Measurements from ENCODE around the gene CRYGB.

The CRYGB gene

DNA sequence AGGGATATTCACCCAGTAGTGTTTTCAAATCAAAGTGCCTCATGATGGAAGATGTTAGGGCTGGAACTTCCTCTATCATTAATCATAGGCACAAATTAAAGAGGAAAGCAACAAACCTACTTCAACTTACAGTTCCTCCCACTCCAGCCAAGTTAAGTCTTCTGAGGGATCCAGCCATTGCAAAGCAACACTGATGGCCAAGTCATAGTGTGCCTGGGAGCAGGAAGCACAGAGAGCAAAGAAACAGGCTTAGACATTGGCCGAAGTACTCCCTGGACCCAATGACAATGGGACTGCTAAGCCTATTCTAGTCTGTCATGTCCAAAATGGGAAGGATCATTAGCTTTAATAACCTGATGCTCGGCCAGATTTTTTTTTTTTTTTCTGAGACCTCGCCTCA is 36.9 kb upstream of the CRYGB start:
- TF ChIP-seq, protein P1, sequence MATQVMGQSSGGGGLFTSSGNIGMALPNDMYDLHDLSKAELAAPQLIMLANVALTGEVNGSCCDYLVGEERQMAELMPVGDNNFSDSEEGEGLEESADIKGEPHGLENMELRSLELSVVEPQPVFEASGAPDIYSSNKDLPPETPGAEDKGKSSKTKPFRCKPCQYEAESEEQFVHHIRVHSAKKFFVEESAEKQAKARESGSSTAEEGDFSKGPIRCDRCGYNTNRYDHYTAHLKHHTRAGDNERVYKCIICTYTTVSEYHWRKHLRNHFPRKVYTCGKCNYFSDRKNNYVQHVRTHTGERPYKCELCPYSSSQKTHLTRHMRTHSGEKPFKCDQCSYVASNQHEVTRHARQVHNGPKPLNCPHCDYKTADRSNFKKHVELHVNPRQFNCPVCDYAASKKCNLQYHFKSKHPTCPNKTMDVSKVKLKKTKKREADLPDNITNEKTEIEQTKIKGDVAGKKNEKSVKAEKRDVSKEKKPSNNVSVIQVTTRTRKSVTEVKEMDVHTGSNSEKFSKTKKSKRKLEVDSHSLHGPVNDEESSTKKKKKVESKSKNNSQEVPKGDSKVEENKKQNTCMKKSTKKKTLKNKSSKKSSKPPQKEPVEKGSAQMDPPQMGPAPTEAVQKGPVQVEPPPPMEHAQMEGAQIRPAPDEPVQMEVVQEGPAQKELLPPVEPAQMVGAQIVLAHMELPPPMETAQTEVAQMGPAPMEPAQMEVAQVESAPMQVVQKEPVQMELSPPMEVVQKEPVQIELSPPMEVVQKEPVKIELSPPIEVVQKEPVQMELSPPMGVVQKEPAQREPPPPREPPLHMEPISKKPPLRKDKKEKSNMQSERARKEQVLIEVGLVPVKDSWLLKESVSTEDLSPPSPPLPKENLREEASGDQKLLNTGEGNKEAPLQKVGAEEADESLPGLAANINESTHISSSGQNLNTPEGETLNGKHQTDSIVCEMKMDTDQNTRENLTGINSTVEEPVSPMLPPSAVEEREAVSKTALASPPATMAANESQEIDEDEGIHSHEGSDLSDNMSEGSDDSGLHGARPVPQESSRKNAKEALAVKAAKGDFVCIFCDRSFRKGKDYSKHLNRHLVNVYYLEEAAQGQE (IDR thresholded peaks at IDR 0.05; ENCODE audit: insufficient read depth in 1 of 2, low read depth in 2 of 2, low read length in 2 of 2) = no peak
- TF ChIP-seq TAF1 (IDR thresholded peaks at IDR 0.05; ENCODE audit: borderline replicate concordance, insufficient read depth, low read length) (no peak), POLR2AphosphoS5 (IDR thresholded peaks at IDR 0.05; ENCODE audit: low read depth, low read length) (no peak), FOXP2 (optimal IDR thresholded peaks at IDR 0.05; ENCODE audit: borderline replicate concordance, extremely low read depth, extremely low read length, insufficient read depth) (no peak), SIN3A (IDR thresholded peaks at IDR 0.05; ENCODE audit: borderline replicate concordance, insufficient read depth, low read length) (no peak)

- TF ChIP-seq, protein P1 (IDR thresholded peaks at IDR 0.05; ENCODE audit: insufficient read depth in 1 of 2, low read depth in 2 of 2, low read length in 2 of 2) = no peak
- TF ChIP-seq FOXP2 (optimal IDR thresholded peaks at IDR 0.05; ENCODE audit: borderline replicate concordance, extremely low read depth, extremely low read length, insufficient read depth) (no peak), TAF1 (IDR thresholded peaks at IDR 0.05; ENCODE audit: borderline replicate concordance, insufficient read depth, low read length) (no peak), SIN3A (IDR thresholded peaks at IDR 0.05; ENCODE audit: borderline replicate concordance, insufficient read depth, low read length) (no peak), POLR2AphosphoS5 (IDR thresholded peaks at IDR 0.05; ENCODE audit: low read depth, low read length) (no peak)
These were observed 33.2 kb upstream of the CRYGB start for GRCh38 chr2:208179028-208179609.

- no peak for TF ChIP-seq POLR2AphosphoS5 (IDR thresholded peaks at IDR 0.05; ENCODE audit: low read depth, low read length)
- no peak for TF ChIP-seq TAF1 (IDR thresholded peaks at IDR 0.05; ENCODE audit: borderline replicate concordance, insufficient read depth, low read length)
- TF ChIP-seq FOXP2 (optimal IDR thresholded peaks at IDR 0.05; ENCODE audit: borderline replicate concordance, extremely low read depth, extremely low read length, insufficient read depth) = no peak
- no peak for TF ChIP-seq SIN3A (IDR thresholded peaks at IDR 0.05; ENCODE audit: borderline replicate concordance, insufficient read depth, low read length)
- TF ChIP-seq, protein P1 (IDR thresholded peaks at IDR 0.05; ENCODE audit: insufficient read depth in 1 of 2, low read depth in 2 of 2, low read length in 2 of 2) = no peak
These were observed 29.8 kb upstream of the CRYGB start for GRCh38 chr2:208175840-208176153.

DNA sequence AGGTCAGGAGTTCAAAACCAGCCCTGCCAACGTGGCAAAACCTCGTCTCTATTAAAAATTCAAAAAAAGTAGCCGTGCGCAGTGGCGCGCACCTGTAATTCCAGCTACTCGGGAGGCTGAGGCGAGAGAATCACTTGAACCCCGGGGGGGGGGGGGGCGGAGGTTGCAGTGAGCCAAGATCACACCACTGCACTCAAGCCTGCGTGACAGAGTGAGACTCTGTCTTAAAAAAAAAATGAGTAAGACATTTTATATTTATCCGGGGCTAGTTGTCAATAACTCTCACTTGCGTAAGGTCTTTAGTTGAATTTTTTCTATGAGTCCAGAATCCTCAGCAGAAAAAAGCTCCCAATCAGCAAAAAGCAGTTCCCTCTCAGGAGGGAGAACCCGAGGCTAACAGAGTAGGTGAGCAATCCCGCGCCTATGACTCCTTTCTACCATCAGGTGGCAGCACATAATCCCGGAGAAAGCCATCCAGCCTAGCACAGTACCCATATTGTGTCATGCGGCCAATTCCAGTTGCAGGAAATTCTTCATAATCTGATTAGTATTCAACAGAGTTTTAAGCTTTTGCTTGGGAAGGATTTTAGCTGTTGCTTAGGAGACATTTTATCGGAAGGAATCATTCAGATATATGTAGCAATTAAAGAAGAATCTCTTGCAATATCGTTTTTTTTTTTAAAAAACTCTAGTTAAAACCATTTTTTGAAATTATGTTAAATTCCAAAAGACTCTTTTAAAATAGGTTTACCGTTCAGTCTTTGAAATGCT is 29.3 kb upstream of the CRYGB start:
- TF ChIP-seq FOXP2 (optimal IDR thresholded peaks at IDR 0.05; ENCODE audit: borderline replicate concordance, extremely low read depth, extremely low read length, insufficient read depth) (no peak), SIN3A (IDR thresholded peaks at IDR 0.05; ENCODE audit: borderline replicate concordance, insufficient read depth, low read length) (no peak), TAF1 (IDR thresholded peaks at IDR 0.05; ENCODE audit: borderline replicate concordance, insufficient read depth, low read length) (no peak), POLR2AphosphoS5 (IDR thresholded peaks at IDR 0.05; ENCODE audit: low read depth, low read length) (no peak)
- TF ChIP-seq, protein P1 (IDR thresholded peaks at IDR 0.05; ENCODE audit: insufficient read depth in 1 of 2, low read depth in 2 of 2, low read length in 2 of 2) = no peak
